HepG2 (cell line): ENCODE results near the gene ZNF223. TPM values are rescaled to one million over a fixed set of nuclear protein-coding genes. Genes with fewer than 3 reads are reported as not detected.

Source experiments
- ATF1 ChIP-seq: IDR thresholded peaks from 2 replicates; pipeline ENCODE4 v1.6.1; 2016; ENCODE audit warnings: mild to moderate bottlenecking, control low read depth
- DMAP1 ChIP-seq: IDR thresholded peaks from 2 replicates; pipeline ENCODE4 v1.6.1; 2016
- EP300 ChIP-seq, 3 experiments: sonication (generic) in 1 of 3; formaldehyde crosslinking in 1 of 3; IDR thresholded peaks; 2 replicates each; pipeline versions ENCODE4 v1.5.1 to v1.6.1; 2011 to 2020; ENCODE audit warnings: low read depth in 2 of 3, low read length in 2 of 3, borderline replicate concordance in 1 of 3, improper control_type of control experiment in 1 of 3, mild to moderate bottlenecking in 1 of 3, missing genetic modification reagents in 1 of 3, moderate library complexity in 1 of 3
- NR2C2 ChIP-seq: sonication (generic); formaldehyde crosslinking; IDR thresholded peaks from 2 replicates; pipeline ENCODE4 v1.4.0; 2020; ENCODE audit warnings: missing genetic modification reagents, mild to moderate bottlenecking, moderate library complexity, borderline replicate concordance
- NR2F6 ChIP-seq, 2 experiments: IDR thresholded peaks; 2 replicates each; pipeline ENCODE4 v1.6.1; 2016; ENCODE audit warnings: antibody characterized with exemption in 1 of 2, mild to moderate bottlenecking in 1 of 2
- PHF8 ChIP-seq: sonication (generic); formaldehyde crosslinking; IDR thresholded peaks from 2 replicates; pipeline ENCODE4 v1.5.0; 2020; ENCODE audit warnings: missing genetic modification reagents
- POGZ ChIP-seq: sonication (generic); formaldehyde crosslinking; IDR thresholded peaks from 2 replicates; pipeline ENCODE4 v1.4.0; 2020; ENCODE audit warnings: mild to moderate bottlenecking, missing genetic modification reagents
- RARG ChIP-seq: sonication (generic); formaldehyde crosslinking; IDR thresholded peaks from 2 replicates; pipeline ENCODE4 v1.4.0; 2020; ENCODE audit warnings: low read depth, mild to moderate bottlenecking, missing genetic modification reagents
- RBM39 ChIP-seq: fragments of 200-400 bp; formaldehyde crosslinking; IDR thresholded peaks from one replicate; pipeline ENCODE4 v1.6.1; 2018; ENCODE audit warnings: antibody characterized with exemption, mild to moderate bottlenecking, low read depth, low read length; ENCODE audit not compliant: poor library complexity, severe bottlenecking
- RFX1 ChIP-seq: fragments of 450-650 bp; IDR thresholded peaks from 2 replicates; pipeline ENCODE4 v1.6.1; 2017
- TAF1 ChIP-seq: sonication (generic); formaldehyde crosslinking; IDR thresholded peaks from 2 replicates; pipeline ENCODE4 v1.4.0; 2020; ENCODE audit warnings: missing genetic modification reagents
- TBX2 ChIP-seq: sonication (generic); formaldehyde crosslinking; IDR thresholded peaks from 2 replicates; pipeline ENCODE4 v1.5.0; 2020; ENCODE audit warnings: missing genetic modification reagents, mild to moderate bottlenecking, borderline replicate concordance
- ZBTB3 ChIP-seq: sonication (generic); formaldehyde crosslinking; IDR thresholded peaks from 2 replicates; pipeline ENCODE4 v1.4.0; 2020; ENCODE audit warnings: low read depth, mild to moderate bottlenecking, moderate library complexity, missing genetic modification reagents, borderline replicate concordance
- ZNF557 ChIP-seq: sonication (generic); formaldehyde crosslinking; IDR thresholded peaks from 2 replicates; pipeline ENCODE4 v1.4.0; 2020; ENCODE audit warnings: missing genetic modification reagents
- ZNF720 ChIP-seq: sonication (generic); formaldehyde crosslinking; IDR thresholded peaks from 2 replicates; pipeline ENCODE4 v1.4.0; 2020; ENCODE audit warnings: missing genetic modification reagents
- polyA plus RNA-seq, 8 experiments: library from polyadenylated mRNA; depleted of rRNA in 3 of 8; stranded (reverse) in 7 of 8; unstranded in 1 of 8; fragments of >200 nt; fragmentation: Illumina TruSeq in 4 of 8; extraction: Trizol in 4 of 8; gene quantifications; 2 replicates each; pipeline versions ENCODE4 v1.2.1 to v1.2.3, GENCODE V29; 2011 to 2016; ENCODE audit warnings: low read depth in 4 of 8, missing spikeins in 1 of 8, mixed read lengths in 1 of 8; ENCODE audit not compliant: insufficient read depth in 1 of 8
- total RNA-seq, 5 experiments: library from RNA; depleted of rRNA; stranded (reverse); fragments of >200 nt; fragmentation: Illumina TruSeq; extraction: Trizol; gene quantifications; 2 replicates each; pipeline ENCODE4 v1.2.3, GENCODE V29; 2016; ENCODE audit warnings: low read depth in 1 of 5
- TF ChIP-seq, protein P1 (sequence below): sonication (generic); formaldehyde crosslinking; IDR thresholded peaks from 2 replicates; pipeline ENCODE4 v1.9.0; 2022; ENCODE audit warnings: missing genetic modification reagents, mild to moderate bottlenecking, borderline replicate concordance
- TF ChIP-seq, protein P2 (sequence below): sonication (generic); formaldehyde crosslinking; IDR thresholded peaks from 2 replicates; pipeline ENCODE4 v1.8.0; 2022; ENCODE audit warnings: missing genetic modification reagents, mild to moderate bottlenecking, moderate library complexity, borderline replicate concordance
- TF ChIP-seq, protein P3 (sequence below), 2 experiments: sonication (generic) in 1 of 2; formaldehyde crosslinking in 1 of 2; IDR thresholded peaks; 2 replicates each; pipeline versions ENCODE4 v1.4.0 to v1.6.1; 2018 to 2020; ENCODE audit warnings: missing genetic modification reagents in 2 of 2, borderline replicate concordance in 1 of 2, low read depth in 1 of 2, mild to moderate bottlenecking in 1 of 2, missing biosample characterization in 1 of 2
- TF ChIP-seq, protein P4 (sequence below): sonication (generic); formaldehyde crosslinking; IDR thresholded peaks from 2 replicates; pipeline ENCODE4 v1.8.0; 2023; ENCODE audit warnings: mild to moderate bottlenecking, missing genetic modification reagents

Gene ZNF223
- total and polyA plus RNA-seq, 2 of the 13 experiments (the other 11 are each of a cell fraction or from before 2014, with no cell fraction given), result 2.0 to 4.8 TPM

DNA sequence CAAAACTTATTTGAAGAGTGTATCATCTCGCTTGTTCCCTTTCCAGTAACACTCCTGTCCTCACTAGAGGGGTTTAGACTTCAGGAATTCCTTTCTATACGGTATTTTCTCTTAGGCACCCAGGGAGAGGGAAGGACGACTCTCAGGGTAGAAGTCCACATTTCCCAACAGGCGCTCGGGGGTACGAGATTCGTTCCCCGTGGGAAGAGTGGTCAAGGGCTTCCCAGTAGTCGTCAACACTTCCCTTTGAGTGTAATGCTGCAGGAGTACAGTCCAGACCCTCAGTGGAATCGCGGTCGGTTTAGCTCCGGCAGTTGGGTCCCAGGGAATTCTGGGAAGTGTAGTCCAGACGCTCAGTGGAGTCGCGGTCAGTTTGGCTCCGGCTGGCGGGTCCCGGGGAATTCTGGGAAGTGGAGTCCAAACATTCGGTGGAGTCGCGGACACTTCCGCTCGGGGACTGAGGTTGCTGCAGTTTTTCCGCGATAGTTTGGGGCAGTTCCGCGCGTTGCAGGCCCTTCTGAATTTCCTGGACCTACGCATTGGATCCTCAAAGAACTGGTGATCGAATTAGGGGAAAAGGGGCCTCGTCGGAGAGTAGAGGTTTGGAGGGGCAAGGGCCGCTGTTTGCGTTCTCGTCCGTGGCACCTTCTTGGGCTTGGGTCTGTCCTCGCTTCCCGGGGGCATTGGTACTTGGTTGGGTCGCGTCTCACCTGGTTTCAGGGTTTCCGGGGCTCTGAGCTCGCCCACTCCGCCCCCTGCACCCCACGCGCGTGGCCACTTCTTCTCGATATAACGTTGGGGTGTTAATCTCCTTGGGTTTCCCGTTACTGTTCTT is 42.3 kb downstream of the ZNF223 start, which contains the start of gene ZNF224 (continued):
- peak; percentile 92 for TF ChIP-seq PHF8 (CRISPR knock-in tag)
- TF ChIP-seq RBM39, result peak; percentile 63
- TF ChIP-seq POGZ (CRISPR knock-in tag), result 0 out of 2 replicates have a peak, but pooled peaks have one; percentile 41
- no peak for TF ChIP-seq RARG (CRISPR knock-in tag)
- peak; percentile 93 for TF ChIP-seq NR2C2
- TF ChIP-seq DMAP1 (CRISPR knock-in tag), result peak; percentile 38; the same call in 1 of the 2 replicates
- TF ChIP-seq EP300 (IDR thresholded peaks at IDR 0.05; ENCODE audit: low read depth in 2 of 2, low read length in 2 of 2), result 0 out of 4 replicates have a peak, but pooled peaks of 1 of the 2 experiments have one; percentile 16
- no peak for TF ChIP-seq EP300 (CRISPR knock-in tag; IDR thresholded peaks at IDR 0.05; ENCODE audit: borderline replicate concordance)
- TF ChIP-seq RFX1, result no peak
- TF ChIP-seq, protein P1, sequence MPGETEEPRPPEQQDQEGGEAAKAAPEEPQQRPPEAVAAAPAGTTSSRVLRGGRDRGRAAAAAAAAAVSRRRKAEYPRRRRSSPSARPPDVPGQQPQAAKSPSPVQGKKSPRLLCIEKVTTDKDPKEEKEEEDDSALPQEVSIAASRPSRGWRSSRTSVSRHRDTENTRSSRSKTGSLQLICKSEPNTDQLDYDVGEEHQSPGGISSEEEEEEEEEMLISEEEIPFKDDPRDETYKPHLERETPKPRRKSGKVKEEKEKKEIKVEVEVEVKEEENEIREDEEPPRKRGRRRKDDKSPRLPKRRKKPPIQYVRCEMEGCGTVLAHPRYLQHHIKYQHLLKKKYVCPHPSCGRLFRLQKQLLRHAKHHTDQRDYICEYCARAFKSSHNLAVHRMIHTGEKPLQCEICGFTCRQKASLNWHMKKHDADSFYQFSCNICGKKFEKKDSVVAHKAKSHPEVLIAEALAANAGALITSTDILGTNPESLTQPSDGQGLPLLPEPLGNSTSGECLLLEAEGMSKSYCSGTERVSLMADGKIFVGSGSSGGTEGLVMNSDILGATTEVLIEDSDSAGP (CRISPR knock-in tag), result peak; percentile 56; the same call in 1 of the 2 replicates
- TF ChIP-seq ATF1 (CRISPR knock-in tag), result peak; percentile 60
- TF ChIP-seq NR2F6 (IDR thresholded peaks at IDR 0.05), result no peak
- TF ChIP-seq NR2F6 (CRISPR knock-in tag; IDR thresholded peaks at IDR 0.05), result no peak
- TF ChIP-seq, protein P2, sequence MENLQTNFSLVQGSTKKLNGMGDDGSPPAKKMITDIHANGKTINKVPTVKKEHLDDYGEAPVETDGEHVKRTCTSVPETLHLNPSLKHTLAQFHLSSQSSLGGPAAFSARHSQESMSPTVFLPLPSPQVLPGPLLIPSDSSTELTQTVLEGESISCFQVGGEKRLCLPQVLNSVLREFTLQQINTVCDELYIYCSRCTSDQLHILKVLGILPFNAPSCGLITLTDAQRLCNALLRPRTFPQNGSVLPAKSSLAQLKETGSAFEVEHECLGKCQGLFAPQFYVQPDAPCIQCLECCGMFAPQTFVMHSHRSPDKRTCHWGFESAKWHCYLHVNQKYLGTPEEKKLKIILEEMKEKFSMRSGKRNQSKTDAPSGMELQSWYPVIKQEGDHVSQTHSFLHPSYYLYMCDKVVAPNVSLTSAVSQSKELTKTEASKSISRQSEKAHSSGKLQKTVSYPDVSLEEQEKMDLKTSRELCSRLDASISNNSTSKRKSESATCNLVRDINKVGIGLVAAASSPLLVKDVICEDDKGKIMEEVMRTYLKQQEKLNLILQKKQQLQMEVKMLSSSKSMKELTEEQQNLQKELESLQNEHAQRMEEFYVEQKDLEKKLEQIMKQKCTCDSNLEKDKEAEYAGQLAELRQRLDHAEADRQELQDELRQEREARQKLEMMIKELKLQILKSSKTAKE, result no peak
- 0 out of 2 replicates have a peak, but pooled peaks have one; percentile 21 for TF ChIP-seq TBX2 (CRISPR knock-in tag)
- TF ChIP-seq TAF1, result peak; percentile 61; the same call in 1 of the 2 replicates
- TF ChIP-seq, protein P3, sequence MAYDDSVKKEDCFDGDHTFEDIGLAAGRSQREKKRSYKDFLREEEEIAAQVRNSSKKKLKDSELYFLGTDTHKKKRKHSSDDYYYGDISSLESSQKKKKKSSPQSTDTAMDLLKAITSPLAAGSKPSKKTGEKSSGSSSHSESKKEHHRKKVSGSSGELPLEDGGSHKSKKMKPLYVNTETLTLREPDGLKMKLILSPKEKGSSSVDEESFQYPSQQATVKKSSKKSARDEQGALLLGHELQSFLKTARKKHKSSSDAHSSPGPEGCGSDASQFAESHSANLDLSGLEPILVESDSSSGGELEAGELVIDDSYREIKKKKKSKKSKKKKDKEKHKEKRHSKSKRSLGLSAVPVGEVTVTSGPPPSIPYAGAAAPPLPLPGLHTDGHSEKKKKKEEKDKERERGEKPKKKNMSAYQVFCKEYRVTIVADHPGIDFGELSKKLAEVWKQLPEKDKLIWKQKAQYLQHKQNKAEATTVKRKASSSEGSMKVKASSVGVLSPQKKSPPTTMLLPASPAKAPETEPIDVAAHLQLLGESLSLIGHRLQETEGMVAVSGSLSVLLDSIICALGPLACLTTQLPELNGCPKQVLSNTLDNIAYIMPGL (CRISPR knock-in tag; IDR thresholded peaks at IDR 0.05; ENCODE audit: borderline replicate concordance in 1 of 2, low read depth in 1 of 2), result no peak; a peak in 2 of 4 replicates
- TF ChIP-seq ZBTB3, result no peak
- TF ChIP-seq ZNF557 (CRISPR knock-in tag), result peak; percentile 69; the same call in 1 of the 2 replicates
- TF ChIP-seq ZNF720 (CRISPR knock-in tag), result no peak
- TF ChIP-seq, protein P4, sequence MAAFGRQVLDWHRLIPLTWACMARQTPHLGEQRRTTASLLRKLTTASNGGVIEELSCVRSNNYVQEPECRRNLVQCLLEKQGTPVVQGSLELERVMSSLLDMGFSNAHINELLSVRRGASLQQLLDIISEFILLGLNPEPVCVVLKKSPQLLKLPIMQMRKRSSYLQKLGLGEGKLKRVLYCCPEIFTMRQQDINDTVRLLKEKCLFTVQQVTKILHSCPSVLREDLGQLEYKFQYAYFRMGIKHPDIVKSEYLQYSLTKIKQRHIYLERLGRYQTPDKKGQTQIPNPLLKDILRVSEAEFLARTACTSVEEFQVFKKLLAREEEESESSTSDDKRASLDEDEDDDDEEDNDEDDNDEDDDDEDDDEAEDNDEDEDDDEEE, result no peak
